Natural killer cell (primary cell): ENCODE measurements around the gene TCAF1. TPM values are rescaled to one million over a fixed set of nuclear protein-coding genes. Genes with fewer than 3 reads are reported as not detected.

Experiments used
- ATAC-seq, 3 donors: fragments of 150-1000 bp in 2 of 3; fragments of 200-7000 bp in 1 of 3; cut with Tn5 transposase; 1 replicate in 1 of 3; 2 replicates in 2 of 3; pipeline ENCODE4 v1.10.0; 2021; ENCODE audit warnings: mild to moderate bottlenecking in 2 of 3, moderate library complexity in 2 of 3
- DNase-seq, 2 donors: peaks; one replicate each; pipeline versions ENCODE4 v3.0.0 to v3.0.0-alpha.2; 2013 to 2021; ENCODE audit warnings: mixed read lengths in 1 of 2
- H3K27ac ChIP-seq: one replicate; pipeline ENCODE4 v1.5.1; 2013; ENCODE audit warnings: mild to moderate bottlenecking, low read length
- H3K27me3 ChIP-seq: one replicate; pipeline ENCODE4 v1.6.1; 2013; ENCODE audit warnings: low read length; ENCODE audit not compliant: control insufficient read depth, insufficient read depth
- H3K36me3 ChIP-seq: one replicate; pipeline ENCODE4 v1.6.1; 2013; ENCODE audit warnings: low read length; ENCODE audit not compliant: control insufficient read depth, insufficient read depth
- H3K4me1 ChIP-seq: one replicate; pipeline ENCODE4 v1.6.1; 2013; ENCODE audit warnings: low read length; ENCODE audit not compliant: control insufficient read depth, insufficient read depth
- H3K4me3 ChIP-seq: one replicate; pipeline ENCODE4 v1.5.1; 2013; ENCODE audit warnings: low read length
- H3K9me3 ChIP-seq: one replicate; pipeline ENCODE4 v1.6.1; 2013; ENCODE audit warnings: low read length; ENCODE audit not compliant: control insufficient read depth, insufficient read depth
- H3K27ac Mint-ChIP-seq, 2 donors: one replicate each; pipeline ENCODE4 v1.8.0; 2022; ENCODE audit warnings: mild to moderate bottlenecking in 2 of 2, mixed read lengths in 2 of 2, moderate library complexity in 1 of 2
- H3K27me3 Mint-ChIP-seq, 2 donors: one replicate each; pipeline ENCODE4 v1.8.0; 2022; ENCODE audit warnings: low read depth in 2 of 2, mixed read lengths in 2 of 2
- H3K36me3 Mint-ChIP-seq: one replicate; pipeline ENCODE4 v1.8.0; 2022; ENCODE audit warnings: mixed read lengths
- H3K4me1 Mint-ChIP-seq, 2 donors: one replicate each; pipeline ENCODE4 v1.8.0; 2022; ENCODE audit warnings: mixed read lengths in 2 of 2
- H3K4me3 Mint-ChIP-seq: one replicate; pipeline ENCODE4 v1.8.0; 2022; ENCODE audit warnings: mild to moderate bottlenecking, moderate library complexity, mixed read lengths
- H3K9me3 Mint-ChIP-seq, 2 donors: one replicate each; pipeline ENCODE4 v1.8.0; 2022; ENCODE audit warnings: mixed read lengths in 2 of 2
- CTCF ChIP-seq: fragments of 200-600 bp; IDR thresholded peaks from one replicate; pipeline ENCODE4 v1.8.0; 2022; ENCODE audit warnings: antibody characterized with exemption
- WGBS: methylation state at CpG from one replicate; pipeline ENCODE4 v1.1.7; 2013; ENCODE audit warnings: missing lambda C conversion rate; ENCODE audit not compliant: insufficient coverage; 5-methylcytosine and 5-hydroxymethylcytosine counted together
- intact Hi-C: fragments of 100-400 bp; cut with micrococcal nuclease; formaldehyde crosslinking; loops from one replicate; pipeline ENCODE4 v1.14.2; 2022
- total RNA-seq, 4 donors: library from RNA; stranded (reverse); fragments of 120-200 nt in 1 of 4; gene quantifications; one replicate each; pipeline versions ENCODE4 v1.2.3 to v1.2.4, GENCODE V29; 2013 to 2022

The TCAF1 gene
- total RNA-seq, 3 donors from 2014 or later (not counting 1 experiment from before 2014, with no cell fraction given) = 12.7 to 24.5 (median 18.8) TPM

GRCh38 chr7:143898810-143899209 lies 3.2 kb downstream of the TCAF1 start:
- Histone ChIP-seq H3K4me3 (no peak overlapping the region), H3K9me3 (no peaks in the 10 kb centered on the region), H3K36me3 (no peaks in the 10 kb centered on the region), H3K27ac (no peak overlapping the region), H3K4me1 (peaks cover 12% of the 10 kb centered on the region), H3K27me3 (no peaks in the 10 kb centered on the region)
- WGBS = 100% methylated on average over 1 of the region's 1 CpG
- intact Hi-C loops = no loop called here
- H3K27ac Mint-ChIP-seq = peak overlapping the region in 1 of 2 donors; percentile 43
- H3K27me3 Mint-ChIP-seq = no peaks in the 10 kb centered on the region
- no peaks in the 10 kb centered on the region for H3K9me3 Mint-ChIP-seq
- ATAC-seq (no peak), DNase-seq (no peak)
- no peak for TF ChIP-seq CTCF
- no peak overlapping the region for H3K4me3 Mint-ChIP-seq
- no peaks in the 10 kb centered on the region for H3K36me3 Mint-ChIP-seq
- peaks cover 24 to 25% of the 10 kb centered on the region in 2 donors for H3K4me1 Mint-ChIP-seq

- Histone ChIP-seq H3K27ac (no peak overlapping the region), H3K9me3 (no peaks in the 10 kb centered on the region), H3K27me3 (no peaks in the 10 kb centered on the region), H3K36me3 (no peaks in the 10 kb centered on the region), H3K4me3 (no peak overlapping the region), H3K4me1 (peaks cover 8% of the 10 kb centered on the region)
- Mint-ChIP-seq H3K27me3 (no peaks in the 10 kb centered on the region), H3K4me1 (peaks cover 18 to 25% of the 10 kb centered on the region in 2 donors), H3K9me3 (no peaks in the 10 kb centered on the region), H3K4me3 (no peak overlapping the region), H3K27ac (no peak overlapping the region), H3K36me3 (no peaks in the 10 kb centered on the region)
- TF ChIP-seq CTCF = no peak
- no peak for DNase-seq
- ATAC-seq = no peak
- intact Hi-C loops = no loop called here
Measured at GRCh38 chr7:143896667-143897066, 5.3 kb downstream of the TCAF1 start.

- H3K4me1 ChIP-seq = no peaks in the 10 kb centered on the region
- 88% methylated on average over 5 of the region's 5 CpGs for WGBS
- H3K27ac Mint-ChIP-seq = no peak overlapping the region
- H3K36me3 Mint-ChIP-seq = peaks cover 7% of the 10 kb centered on the region
- H3K4me3 Mint-ChIP-seq = no peak overlapping the region
- H3K4me1 Mint-ChIP-seq = peaks cover 0 to 8% of the 10 kb centered on the region in 2 donors
- H3K27ac ChIP-seq = no peak overlapping the region
- peak; percentile 40 to 61 (median 51) for ATAC-seq
- H3K9me3 Mint-ChIP-seq = peaks cover 0 to 3% of the 10 kb centered on the region in 2 donors
- peak; percentile 22 for TF ChIP-seq CTCF
- no peaks in the 10 kb centered on the region for H3K27me3 Mint-ChIP-seq
- no peak overlapping the region for H3K4me3 ChIP-seq
- DNase-seq = peak in 1 of 2 donors; percentile 61
- no peaks in the 10 kb centered on the region for H3K9me3 ChIP-seq
- no peaks in the 10 kb centered on the region for H3K36me3 ChIP-seq
- intact Hi-C loops = no loop called here
- H3K27me3 ChIP-seq = no peaks in the 10 kb centered on the region
Measured at GRCh38 chr7:143892527-143893300, 9.3 kb downstream of the TCAF1 start.

GRCh38 chr7:143891457-143891856 lies 10.5 kb downstream of the TCAF1 start:
- H3K4me3 ChIP-seq = no peak overlapping the region
- no peaks in the 10 kb centered on the region for H3K9me3 ChIP-seq
- Mint-ChIP-seq H3K27me3 (peaks cover 0 to 3% of the 10 kb centered on the region in 2 donors), H3K36me3 (peaks cover 7% of the 10 kb centered on the region), H3K4me3 (no peak overlapping the region), H3K27ac (no peak overlapping the region), H3K4me1 (peaks cover 0 to 8% of the 10 kb centered on the region in 2 donors), H3K9me3 (peaks cover 0 to 3% of the 10 kb centered on the region in 2 donors)
- intact Hi-C loops = no loop called here
- WGBS = 92% methylated on average over 1 of the region's 2 CpGs
- H3K27me3 ChIP-seq = no peaks in the 10 kb centered on the region
- DNase-seq = no peak
- TF ChIP-seq CTCF = no peak
- H3K4me1 ChIP-seq = no peaks in the 10 kb centered on the region
- no peak for ATAC-seq
- no peak overlapping the region for H3K27ac ChIP-seq
- H3K36me3 ChIP-seq = no peaks in the 10 kb centered on the region
